Measurements from ENCODE around the gene EIPR1.
"Not testable (repeated sequence)": the region's sequence is repeated elsewhere in the genome, so short reads cannot be mapped to it uniquely, and the experiment has no call there.

Gene EIPR1

GRCh38 chr2:3301001-3301400 lies 76.6 kb downstream of the EIPR1 start:
- DNase-seq, result no peak

- no peak for DNase-seq
These were observed 77.2 kb downstream of the EIPR1 start for GRCh38 chr2:3300224-3300995.

DNA sequence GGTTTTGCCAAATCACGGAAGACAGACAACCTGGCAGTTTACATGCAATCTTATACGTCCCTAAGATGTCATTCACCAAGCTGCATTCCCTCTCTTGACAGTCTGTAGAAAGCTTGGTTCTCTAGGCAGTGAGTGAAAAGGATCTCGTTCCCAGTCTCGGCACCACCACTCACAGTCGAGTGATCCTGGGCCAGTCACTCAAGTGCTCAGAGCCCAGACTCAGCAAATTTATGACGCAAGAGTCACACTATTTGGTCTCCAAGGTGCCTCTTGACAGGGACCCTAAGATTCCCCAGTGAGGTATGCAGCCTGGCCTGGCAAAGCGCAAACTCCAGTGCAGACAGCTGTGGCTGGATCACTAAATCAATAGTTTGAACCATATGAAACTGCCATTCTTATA lies 77.9 kb downstream of the EIPR1 start:
- no peak for DNase-seq

DNA sequence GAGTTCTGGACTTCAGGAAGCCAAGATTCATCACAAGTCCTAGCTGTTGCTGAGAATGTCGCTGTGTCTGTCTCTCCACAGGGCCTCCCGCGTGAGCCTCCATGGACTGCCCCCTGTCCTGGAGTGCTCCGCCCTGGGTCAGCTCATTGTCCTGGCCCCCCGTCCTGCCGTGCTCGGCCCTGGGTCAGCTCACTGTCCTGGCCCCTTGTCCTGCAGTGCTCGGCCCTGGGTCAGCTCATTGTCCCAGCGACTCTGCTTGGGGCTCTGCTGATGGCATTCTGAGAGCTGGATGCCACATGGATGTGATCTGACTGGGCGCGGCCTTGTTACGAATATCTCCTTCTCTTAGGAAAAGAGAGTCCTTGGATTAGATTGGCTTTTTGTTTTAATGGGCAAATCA lies 78.5 kb downstream of the EIPR1 start:
- no peak for DNase-seq

GRCh38 chr2:3298191-3298590 lies 79.4 kb downstream of the EIPR1 start:
- no peak for DNase-seq

DNA sequence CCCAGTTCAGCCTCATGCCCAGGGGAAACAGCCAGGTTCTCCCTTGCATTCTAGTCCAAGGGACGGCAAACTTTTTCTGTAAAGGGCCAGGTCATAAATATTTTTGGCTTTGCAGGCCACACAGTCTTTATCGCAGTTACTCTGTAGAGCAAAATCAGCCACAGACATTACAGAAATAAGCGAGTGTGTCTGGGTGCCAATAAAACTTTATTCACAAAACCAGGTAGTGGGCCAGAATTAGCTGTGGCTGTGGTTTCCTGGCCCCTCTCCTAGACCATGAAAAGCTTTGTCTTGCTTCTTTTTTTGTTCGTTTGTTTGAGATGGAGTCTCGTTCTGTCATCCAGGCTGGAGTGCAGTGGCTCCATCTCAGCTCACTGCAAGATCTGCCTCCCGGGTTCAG lies 80.1 kb downstream of the EIPR1 start:
- DNase-seq, result no peak

- no peak for DNase-seq
These were observed 81.2 kb downstream of the EIPR1 start for GRCh38 chr2:3296182-3296972.

GRCh38 chr2:3294493-3294892 lies 83.1 kb downstream of the EIPR1 start:
- no peak for DNase-seq

GRCh38 chr2:3294069-3294468 lies 83.5 kb downstream of the EIPR1 start:
- DNase-seq, result no peak

DNA sequence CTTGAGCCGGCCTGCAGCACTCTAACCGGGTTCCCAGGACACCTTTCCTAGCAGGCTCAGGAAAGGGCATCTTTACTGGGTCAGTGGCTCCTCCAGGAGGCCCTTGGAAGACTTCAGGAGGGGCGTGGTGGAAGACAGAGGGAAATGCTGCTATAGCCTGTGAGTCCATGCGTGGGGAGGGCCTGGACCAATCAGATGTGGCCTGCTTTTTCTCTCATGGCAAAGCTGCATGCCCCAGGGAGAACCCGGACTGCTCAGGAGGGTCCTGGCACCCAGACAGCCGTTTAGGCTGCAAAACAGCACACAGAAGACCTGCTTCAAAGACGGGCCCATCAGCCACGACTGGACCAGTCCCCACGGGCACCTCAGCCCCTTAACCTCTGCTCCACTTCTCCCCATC lies 84.4 kb downstream of the EIPR1 start:
- no peak for DNase-seq

DNA sequence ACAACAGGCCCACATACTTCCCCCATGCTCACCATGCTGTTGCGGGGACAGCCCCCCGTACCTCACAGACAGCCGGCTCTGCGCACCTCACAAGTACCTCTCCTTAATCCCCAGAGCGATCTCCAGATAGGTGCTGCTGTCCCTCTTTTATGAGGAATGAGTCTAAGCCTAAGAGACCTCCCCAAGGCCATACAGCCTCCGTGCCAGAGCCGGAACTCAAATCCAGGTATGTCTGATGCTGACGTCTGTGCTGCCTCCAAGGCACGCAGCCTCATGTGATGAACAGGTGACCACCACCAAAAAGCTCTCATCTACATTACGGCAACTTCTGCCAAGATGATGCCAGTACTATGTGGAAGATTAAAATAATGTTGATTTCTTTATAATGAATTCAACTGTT lies 85.2 kb downstream of the EIPR1 start:
- no peak for DNase-seq

GRCh38 chr2:3291750-3292149 lies 85.9 kb downstream of the EIPR1 start:
- DNase-seq, result no peak

GRCh38 chr2:3291113-3291512 lies 86.5 kb downstream of the EIPR1 start:
- DNase-seq, result no peak

DNA sequence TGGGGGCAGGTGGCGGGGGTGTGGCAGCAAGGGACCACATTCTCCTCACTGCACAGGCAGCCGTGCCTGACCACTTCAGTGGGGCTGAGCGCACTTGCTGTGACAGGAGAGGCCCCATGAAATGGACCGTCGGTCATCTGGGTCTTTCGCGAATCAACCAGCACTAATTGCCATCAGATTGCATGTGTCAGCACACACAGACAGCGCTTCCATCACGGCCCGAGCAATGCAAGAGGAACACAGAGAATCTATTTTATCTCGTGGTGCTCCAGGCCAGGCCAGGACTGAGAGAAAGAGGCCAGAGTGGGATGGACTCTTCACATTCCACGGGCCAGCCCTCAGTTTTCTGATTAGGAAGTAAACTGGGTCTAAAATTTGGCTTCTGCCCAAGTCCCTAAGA lies 87.0 kb downstream of the EIPR1 start:
- DNase-seq, result no peak

- no peak for DNase-seq
These were observed 87.6 kb downstream of the EIPR1 start for GRCh38 chr2:3289971-3290370.

DNA sequence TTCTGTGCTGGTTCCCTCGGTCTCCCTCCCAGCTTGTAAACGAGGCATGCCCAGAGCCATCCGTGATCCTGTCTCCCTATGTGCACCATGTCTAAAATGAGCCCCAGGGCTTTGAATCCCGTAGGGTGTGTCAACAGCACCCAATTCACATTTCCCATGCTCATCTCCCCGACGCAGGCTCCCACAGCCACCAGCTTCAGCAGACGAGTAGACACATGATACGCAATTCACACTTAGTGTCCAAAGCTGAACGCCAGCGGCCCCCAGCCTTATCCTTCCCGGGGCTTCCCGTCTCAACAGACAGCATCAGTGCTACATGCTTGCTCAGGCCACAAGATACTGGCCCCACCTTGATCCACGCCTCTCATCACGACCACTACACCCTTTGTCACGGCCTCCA lies 88.1 kb downstream of the EIPR1 start:
- no peak for DNase-seq

- DNase-seq, result no peak
These were observed 88.5 kb downstream of the EIPR1 start for GRCh38 chr2:3289171-3289515.

GRCh38 chr2:3288470-3289170 lies 89.0 kb downstream of the EIPR1 start:
- DNase-seq, result no peak

- no peak for DNase-seq
These were observed 89.7 kb downstream of the EIPR1 start for GRCh38 chr2:3287896-3288295.

DNA sequence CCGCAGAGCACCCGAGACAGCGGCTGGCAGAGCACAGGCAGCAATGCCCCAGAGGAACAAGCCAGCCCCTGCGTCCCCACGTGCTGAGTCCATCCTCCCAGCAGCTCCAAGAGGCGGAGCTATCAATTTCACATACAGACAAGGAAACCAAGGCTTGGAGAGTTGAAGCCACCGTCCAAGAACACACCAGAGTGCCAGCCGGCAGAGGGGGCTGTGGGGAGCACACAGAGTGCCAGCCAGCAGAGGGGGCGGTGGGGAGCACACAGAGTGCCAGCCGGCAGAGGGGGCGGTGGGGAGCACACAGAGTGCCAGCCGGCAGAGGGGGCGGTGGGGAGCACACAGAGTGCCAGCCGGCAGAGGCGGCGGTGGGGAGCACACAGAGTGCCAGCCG lies 91.0 kb downstream of the EIPR1 start:
- DNase-seq, result not testable (repeated sequence)

GRCh38 chr2:3285901-3286645 lies 91.5 kb downstream of the EIPR1 start:
- DNase-seq, result no peak

- no peak for DNase-seq
These were observed 92.7 kb downstream of the EIPR1 start for GRCh38 chr2:3284657-3285630.
